Dendritic cell treated with granulocyte-macrophage colony-stimulating factor and Interleukin-4, amounts not matched to agents 40 ng/mL and 50 ng/mL, for 4 days (primary cell): Measurements from ENCODE around the gene CEP83.

Source experiments
- H3K27ac Mint-ChIP-seq: one replicate; pipeline ENCODE4 v1.8.0; 2022; ENCODE audit warnings: mild to moderate bottlenecking, mixed read lengths
- H3K27me3 Mint-ChIP-seq: one replicate; pipeline ENCODE4 v1.8.0; 2022; ENCODE audit warnings: mild to moderate bottlenecking, mixed read lengths
- H3K36me3 Mint-ChIP-seq: one replicate; pipeline ENCODE4 v1.8.0; 2022; ENCODE audit warnings: low read depth, mixed read lengths
- H3K4me1 Mint-ChIP-seq: one replicate; pipeline ENCODE4 v1.8.0; 2022; ENCODE audit warnings: low read depth, mixed read lengths
- H3K4me3 Mint-ChIP-seq: one replicate; pipeline ENCODE4 v1.8.0; 2022; ENCODE audit warnings: mild to moderate bottlenecking, moderate library complexity, mixed read lengths
- H3K9me3 Mint-ChIP-seq: one replicate; pipeline ENCODE4 v1.8.0; 2022; ENCODE audit warnings: mixed read lengths
- intact Hi-C: fragments of 100-400 bp; cut with micrococcal nuclease; formaldehyde crosslinking; loops from one replicate; pipeline ENCODE4 v1.15.0; 2022

CEP83 gene, protein sequence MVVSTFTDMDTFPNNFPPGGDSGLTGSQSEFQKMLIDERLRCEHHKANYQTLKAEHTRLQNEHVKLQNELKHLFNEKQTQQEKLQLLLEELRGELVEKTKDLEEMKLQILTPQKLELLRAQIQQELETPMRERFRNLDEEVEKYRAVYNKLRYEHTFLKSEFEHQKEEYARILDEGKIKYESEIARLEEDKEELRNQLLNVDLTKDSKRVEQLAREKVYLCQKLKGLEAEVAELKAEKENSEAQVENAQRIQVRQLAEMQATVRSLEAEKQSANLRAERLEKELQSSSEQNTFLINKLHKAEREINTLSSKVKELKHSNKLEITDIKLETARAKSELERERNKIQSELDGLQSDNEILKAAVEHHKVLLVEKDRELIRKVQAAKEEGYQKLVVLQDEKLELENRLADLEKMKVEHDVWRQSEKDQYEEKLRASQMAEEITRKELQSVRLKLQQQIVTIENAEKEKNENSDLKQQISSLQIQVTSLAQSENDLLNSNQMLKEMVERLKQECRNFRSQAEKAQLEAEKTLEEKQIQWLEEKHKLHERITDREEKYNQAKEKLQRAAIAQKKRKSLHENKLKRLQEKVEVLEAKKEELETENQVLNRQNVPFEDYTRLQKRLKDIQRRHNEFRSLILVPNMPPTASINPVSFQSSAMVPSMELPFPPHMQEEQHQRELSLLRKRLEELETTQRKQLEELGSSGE

DNA sequence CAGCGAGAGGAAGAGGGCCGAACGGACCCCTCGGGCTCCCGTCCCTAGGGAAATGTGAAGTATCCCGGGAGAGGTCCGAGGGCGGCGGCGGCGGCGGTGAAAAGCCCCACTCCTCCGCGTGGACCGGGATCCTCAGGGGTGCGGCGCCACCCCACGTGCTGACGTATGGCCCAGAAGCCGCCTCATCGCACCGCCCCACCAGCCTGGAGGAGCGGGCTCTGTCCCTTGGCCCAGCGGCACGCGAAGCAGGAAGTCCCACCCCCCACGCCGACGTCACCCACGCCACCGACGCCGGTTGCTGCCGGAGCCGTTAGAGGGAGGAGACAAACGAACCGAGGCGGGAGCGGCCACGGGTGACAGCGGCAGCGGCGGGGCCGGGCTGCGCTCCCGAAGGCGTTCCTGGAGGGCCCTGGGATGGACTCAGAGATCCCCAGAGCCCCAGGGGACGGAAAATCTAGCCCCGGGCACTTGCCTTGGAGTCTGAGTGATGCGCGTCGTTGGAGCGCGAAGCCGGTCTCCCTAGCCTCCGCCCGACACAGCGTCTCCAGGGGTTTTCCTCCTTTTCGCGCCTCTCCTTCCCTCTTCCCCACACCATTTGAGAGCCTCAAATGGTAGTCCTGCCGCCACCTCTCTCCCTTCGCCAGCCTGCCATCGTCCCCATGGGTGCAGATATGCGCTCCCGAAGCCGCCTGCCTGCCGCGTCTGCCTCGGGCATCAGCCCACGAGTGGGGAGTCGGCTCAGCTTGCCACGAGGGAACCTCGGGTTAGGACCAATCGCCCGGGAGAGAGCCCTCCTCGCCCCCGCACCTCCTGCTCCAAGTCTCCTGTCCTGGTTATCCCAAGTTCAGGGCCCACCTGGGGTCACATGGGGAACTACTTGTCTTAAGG, at the start of gene CEP83:
Gene CEP83, minus strand, starts transcription at position 140 of the 888 bp plus-strand sequence. CDS start 47,377 bp downstream, outside the sequence.
- intact Hi-C loops, result no loop called here

DNA sequence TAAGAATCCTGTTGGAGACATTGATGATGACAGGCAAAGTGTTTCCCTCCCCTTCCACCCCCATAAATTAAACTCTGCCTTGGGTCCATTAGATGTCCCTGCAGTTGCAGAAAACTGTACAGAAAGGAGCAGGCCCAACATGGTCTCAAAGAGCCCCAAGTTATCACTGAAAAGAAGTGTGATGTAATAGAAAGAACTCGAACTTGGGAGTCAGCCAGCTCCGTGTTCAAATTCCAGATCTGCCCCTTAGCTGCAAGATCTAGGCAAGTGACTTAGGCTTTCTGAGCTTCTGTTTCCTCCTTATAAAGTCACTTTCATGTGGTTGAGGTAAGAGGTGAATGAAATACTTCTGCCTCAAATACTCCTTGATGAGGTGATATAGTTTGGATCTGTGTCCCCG, 49.6 kb upstream of the CEP83 start:
- no peaks in the 10 kb centered on the region for H3K9me3 Mint-ChIP-seq
- no peaks in the 10 kb centered on the region for H3K36me3 Mint-ChIP-seq
- intact Hi-C loops, result no loop called here
- no peak overlapping the region for H3K4me3 Mint-ChIP-seq
- no peak overlapping the region for H3K27ac Mint-ChIP-seq
- no peaks in the 10 kb centered on the region for H3K4me1 Mint-ChIP-seq
- no peaks in the 10 kb centered on the region for H3K27me3 Mint-ChIP-seq

More for the DNA sequence above, at the start of gene CEP83:
- H3K27ac Mint-ChIP-seq, result peak within 1 kb of the TSS; percentile 88
- H3K36me3 Mint-ChIP-seq, result peaks cover 7% of the 10 kb centered on the region
- H3K27me3 Mint-ChIP-seq, result peaks cover 2% of the 10 kb centered on the region
- H3K4me1 Mint-ChIP-seq, result peaks cover 8% of the 10 kb centered on the region
- H3K9me3 Mint-ChIP-seq, result no peaks in the 10 kb centered on the region
- H3K4me3 Mint-ChIP-seq, result peak within 1 kb of the TSS; percentile 97

DNA sequence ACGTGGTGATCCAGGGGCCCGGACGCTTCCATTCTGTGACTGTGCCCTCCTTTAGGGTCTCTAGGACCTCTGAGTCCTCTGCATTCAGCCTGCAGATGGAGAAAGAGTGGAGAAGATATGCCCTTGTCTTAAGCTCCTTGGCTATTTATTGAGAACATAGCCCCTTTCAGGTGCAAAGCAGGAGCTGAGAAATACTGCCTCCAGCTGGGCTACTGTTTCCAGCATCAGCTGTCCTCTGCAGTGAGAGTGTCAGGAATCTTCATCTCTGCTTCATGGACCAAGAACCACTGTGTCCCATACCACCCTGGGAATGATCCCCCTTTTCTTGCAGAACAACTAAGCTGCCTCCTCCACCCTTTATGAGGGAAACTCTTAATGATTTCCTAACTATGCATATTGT, 47.8 kb upstream of the CEP83 start:
- intact Hi-C loops, result no loop called here
- H3K9me3 Mint-ChIP-seq, result peaks cover 6% of the 10 kb centered on the region
- peaks cover 2% of the 10 kb centered on the region for H3K27me3 Mint-ChIP-seq
- H3K4me1 Mint-ChIP-seq, result no peaks in the 10 kb centered on the region
- no peak overlapping the region for H3K27ac Mint-ChIP-seq
- H3K36me3 Mint-ChIP-seq, result no peaks in the 10 kb centered on the region
- H3K4me3 Mint-ChIP-seq, result no peak overlapping the region

DNA sequence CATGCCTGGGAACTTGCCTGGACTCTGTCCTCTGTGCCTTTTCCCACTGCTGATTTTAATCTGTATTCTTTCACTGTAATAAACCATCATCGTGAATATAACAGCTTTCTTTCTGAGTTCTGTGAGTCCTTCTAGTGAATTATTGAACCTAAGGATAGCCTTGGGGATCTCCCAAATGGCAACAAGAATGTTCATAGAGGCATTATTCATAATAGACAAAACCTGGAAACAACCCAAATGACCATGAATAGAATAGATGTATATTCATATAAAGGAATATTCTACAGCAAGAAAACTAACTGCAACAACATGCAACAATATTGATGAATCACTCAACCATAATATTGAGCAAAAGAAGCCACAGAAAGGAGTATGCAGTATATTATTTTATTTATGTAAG, 44.7 kb upstream of the CEP83 start:
- peaks cover 9% of the 10 kb centered on the region for H3K9me3 Mint-ChIP-seq
- intact Hi-C loops, result no loop called here
- H3K36me3 Mint-ChIP-seq, result no peaks in the 10 kb centered on the region
- H3K4me1 Mint-ChIP-seq, result no peaks in the 10 kb centered on the region
- no peak overlapping the region for H3K4me3 Mint-ChIP-seq
- no peak overlapping the region for H3K27ac Mint-ChIP-seq
- peaks cover 2% of the 10 kb centered on the region for H3K27me3 Mint-ChIP-seq

DNA sequence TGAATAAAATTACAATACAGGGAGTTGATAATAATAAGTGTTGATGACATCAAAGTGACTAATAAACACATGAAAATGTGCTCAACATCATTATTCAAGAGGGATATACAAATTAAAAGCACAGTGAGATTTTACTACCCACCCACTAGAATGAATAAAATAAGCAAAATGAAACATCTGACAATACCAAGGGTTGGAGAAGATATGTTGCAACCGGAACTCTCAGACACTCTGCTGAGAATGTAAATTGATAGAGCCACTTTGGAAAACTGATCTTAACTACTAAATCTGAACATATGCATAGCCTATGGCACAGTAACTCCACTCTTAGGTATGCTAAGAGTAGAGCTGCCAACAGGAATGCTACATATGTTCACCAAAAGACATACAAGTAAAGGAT, 44.0 kb upstream of the CEP83 start:
- no peaks in the 10 kb centered on the region for H3K36me3 Mint-ChIP-seq
- H3K27ac Mint-ChIP-seq, result no peak overlapping the region
- peaks cover 9% of the 10 kb centered on the region for H3K9me3 Mint-ChIP-seq
- no peaks in the 10 kb centered on the region for H3K4me1 Mint-ChIP-seq
- H3K27me3 Mint-ChIP-seq, result peaks cover 2% of the 10 kb centered on the region
- intact Hi-C loops, result no loop called here
- H3K4me3 Mint-ChIP-seq, result no peak overlapping the region

DNA sequence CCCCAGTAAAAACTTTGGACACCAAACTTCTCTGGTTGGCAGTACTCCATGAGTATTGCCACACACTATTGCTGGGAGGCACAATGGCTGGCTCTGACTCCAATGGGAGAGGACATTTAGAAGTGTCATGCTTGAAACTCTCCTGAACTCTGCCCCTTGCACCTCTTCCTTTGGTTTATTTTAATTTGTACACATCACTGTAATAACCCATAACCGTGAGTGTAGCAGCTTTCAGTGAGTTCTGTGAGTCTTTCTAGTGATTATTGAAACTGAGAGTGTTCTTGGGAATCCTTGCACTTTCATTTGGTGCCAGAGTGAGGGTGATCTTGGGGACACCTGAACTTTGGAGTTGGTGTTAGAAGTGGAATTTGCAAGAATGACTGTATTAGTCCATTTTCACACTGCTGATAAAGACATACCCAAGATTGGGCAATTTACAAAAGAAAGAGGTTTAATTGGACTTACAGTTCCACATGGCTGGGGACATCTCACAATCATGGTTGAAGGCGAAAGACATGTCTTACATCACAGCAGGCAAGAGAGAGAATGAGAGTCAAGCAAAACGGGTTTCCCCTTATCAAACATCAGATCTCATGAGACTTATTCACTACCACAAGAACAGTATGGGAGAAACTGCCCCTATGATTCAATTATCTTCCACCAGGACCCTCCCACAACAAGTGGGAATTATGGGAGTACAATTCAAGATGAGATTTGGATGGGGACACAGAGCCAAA, 41.3 kb upstream of the CEP83 start:
- no peak overlapping the region for H3K4me3 Mint-ChIP-seq
- no peaks in the 10 kb centered on the region for H3K36me3 Mint-ChIP-seq
- H3K4me1 Mint-ChIP-seq, result no peaks in the 10 kb centered on the region
- peaks cover 2% of the 10 kb centered on the region for H3K27me3 Mint-ChIP-seq
- no peak overlapping the region for H3K27ac Mint-ChIP-seq
- peaks cover 9% of the 10 kb centered on the region for H3K9me3 Mint-ChIP-seq
- intact Hi-C loops, result no loop called here

DNA sequence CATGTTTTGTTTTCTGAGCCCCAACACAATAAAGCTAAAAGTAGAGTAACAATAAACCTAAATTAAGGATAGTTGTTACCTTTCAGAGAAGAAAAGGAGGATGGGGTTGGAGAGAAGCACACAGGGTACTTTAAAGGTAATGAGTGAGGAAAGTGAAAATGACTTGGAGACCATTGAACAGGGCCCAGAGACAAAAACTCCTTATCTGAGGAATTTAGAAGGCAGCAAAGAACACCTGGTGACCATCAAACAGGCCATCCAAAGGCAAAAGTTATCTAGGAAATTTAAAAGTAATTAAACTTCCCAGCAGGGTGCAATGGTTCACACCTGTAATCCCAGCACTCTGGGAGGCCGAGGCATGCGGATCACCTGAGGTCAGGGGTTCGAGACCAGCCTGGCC, 39.0 kb upstream of the CEP83 start:
- Mint-ChIP-seq H3K4me3 (no peak overlapping the region), H3K4me1 (no peaks in the 10 kb centered on the region)

DNA sequence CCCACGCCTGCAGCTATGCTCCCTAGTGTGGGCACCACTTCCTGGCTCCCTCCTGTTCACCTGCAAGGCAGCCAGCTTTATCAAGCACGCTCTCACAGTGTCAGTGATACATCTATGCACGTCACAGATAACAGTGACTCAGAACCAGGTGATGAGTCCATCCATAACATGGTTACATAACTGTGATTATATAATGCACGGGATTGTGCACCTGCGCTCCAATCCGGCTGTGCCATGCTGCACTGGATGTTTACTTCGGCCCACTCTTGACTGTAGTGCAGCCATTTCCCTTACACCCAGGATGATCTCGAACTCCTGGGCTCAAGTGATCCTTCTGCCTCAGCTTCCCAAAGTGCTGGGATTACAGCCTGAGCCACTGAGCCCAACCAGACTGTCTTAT, 38.4 kb upstream of the CEP83 start:
- Mint-ChIP-seq H3K27me3 (no peaks in the 10 kb centered on the region), H3K27ac (no peak overlapping the region), H3K36me3 (no peaks in the 10 kb centered on the region), H3K9me3 (peaks cover 9% of the 10 kb centered on the region), H3K4me3 (no peak overlapping the region), H3K4me1 (no peaks in the 10 kb centered on the region)
- intact Hi-C loops, result no loop called here

More for the DNA sequence above, 39.0 kb upstream of the CEP83 start:
- intact Hi-C loops, result no loop called here
- Mint-ChIP-seq H3K27me3 (no peaks in the 10 kb centered on the region), H3K36me3 (no peaks in the 10 kb centered on the region), H3K9me3 (peaks cover 9% of the 10 kb centered on the region), H3K27ac (no peak overlapping the region)

DNA sequence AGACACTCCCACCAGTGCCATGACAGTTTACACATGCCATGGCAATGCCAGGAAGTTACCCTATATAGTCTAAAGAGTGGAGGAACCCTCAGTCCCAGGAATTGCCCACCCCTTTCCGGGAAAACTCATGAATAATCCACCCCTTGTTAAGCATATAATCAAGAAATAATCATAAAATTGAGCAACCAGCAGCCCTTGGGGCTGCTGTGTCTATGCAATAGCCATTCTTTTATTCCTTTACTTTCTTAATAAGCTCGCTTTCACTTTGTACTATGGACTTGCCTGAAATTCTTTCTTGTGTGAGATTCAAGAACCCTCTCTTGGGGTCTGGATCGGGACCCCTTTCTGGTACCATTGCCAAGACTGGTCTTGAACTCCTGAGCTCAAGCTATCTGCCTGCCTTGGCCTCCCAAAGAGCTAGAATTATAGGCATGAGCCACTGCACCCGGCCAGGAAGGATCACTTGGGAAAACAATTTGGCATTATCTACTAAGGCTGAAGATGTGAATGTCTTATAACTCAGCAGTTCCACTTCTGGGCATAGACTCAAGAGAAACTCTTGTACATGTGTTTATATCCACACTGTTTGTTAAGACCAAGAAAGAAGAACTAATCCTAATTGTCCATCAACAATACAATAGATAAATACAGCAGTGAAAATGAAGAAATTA, 35.9 kb upstream of the CEP83 start:
- no peaks in the 10 kb centered on the region for H3K9me3 Mint-ChIP-seq

DNA sequence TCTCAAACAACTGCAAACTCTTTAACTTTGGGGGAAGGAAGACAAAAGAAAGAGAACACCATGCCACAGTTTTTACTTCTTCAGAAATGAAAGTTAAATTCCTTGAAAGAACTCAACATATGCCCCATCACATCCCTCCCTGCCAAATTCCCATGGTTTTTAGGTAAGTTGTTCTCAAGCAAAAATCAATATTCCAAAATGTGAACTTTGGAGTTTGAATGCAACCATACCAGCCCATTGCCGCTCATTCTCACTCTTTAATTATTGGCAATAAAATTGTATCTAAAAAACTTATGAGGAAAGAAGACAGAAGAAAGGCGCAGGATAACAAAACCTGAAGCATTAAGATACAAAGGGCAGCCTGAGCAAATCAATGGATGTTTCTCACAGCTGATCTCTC, 31.8 kb upstream of the CEP83 start:
- H3K4me1 Mint-ChIP-seq, result peaks cover 7% of the 10 kb centered on the region
- no peaks in the 10 kb centered on the region for H3K27me3 Mint-ChIP-seq
- H3K4me3 Mint-ChIP-seq, result no peak overlapping the region
- no peak overlapping the region for H3K27ac Mint-ChIP-seq
- H3K36me3 Mint-ChIP-seq, result no peaks in the 10 kb centered on the region
- no peaks in the 10 kb centered on the region for H3K9me3 Mint-ChIP-seq
- intact Hi-C loops, result no loop called here

More for the DNA sequence above, 35.9 kb upstream of the CEP83 start:
- intact Hi-C loops, result no loop called here
- Mint-ChIP-seq H3K4me3 (no peak overlapping the region), H3K4me1 (no peaks in the 10 kb centered on the region), H3K36me3 (no peaks in the 10 kb centered on the region), H3K27ac (no peak overlapping the region), H3K27me3 (no peaks in the 10 kb centered on the region)

DNA sequence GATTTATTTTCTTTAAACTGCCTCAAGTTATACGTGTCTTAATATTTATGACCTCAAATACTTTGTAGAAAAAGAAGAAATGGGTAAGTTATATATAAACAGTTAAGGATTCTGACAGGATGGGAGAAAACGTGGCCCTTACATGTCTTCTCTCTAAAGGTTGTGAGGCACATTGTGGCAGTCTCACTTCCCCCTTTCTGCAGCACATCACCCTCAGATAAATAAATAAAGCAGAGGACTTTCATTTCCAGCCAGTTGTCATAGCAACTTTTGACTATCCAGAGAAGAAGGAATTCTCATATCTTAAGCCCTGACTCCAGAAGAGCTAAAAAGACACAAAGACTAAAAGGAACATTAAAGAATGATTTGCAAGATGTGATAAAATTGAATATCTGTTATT, 28.8 kb upstream of the CEP83 start:
- Mint-ChIP-seq H3K36me3 (no peaks in the 10 kb centered on the region), H3K4me3 (no peak overlapping the region), H3K27ac (no peak overlapping the region), H3K9me3 (no peaks in the 10 kb centered on the region), H3K27me3 (no peaks in the 10 kb centered on the region), H3K4me1 (peaks cover 7% of the 10 kb centered on the region)
- intact Hi-C loops, result no loop called here

DNA sequence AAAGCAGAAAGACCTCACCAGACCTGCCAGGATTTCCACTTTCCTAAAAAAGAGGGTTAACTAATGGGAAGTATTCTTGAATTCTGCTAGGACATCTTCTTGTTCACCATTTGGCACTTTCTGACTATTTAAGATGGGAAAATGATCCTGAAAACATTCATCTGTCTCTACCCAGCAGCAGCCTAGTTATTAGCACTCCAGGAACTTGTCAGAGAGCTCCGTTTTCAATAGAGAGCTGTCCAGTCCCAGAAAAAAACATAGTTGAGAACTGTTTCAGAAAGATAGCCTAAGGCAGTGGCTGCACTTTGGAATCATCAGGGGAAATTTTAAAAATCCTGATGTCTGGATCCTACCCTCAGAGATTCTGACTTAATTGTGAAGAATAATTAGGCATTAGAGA, 22.1 kb upstream of the CEP83 start:
- Mint-ChIP-seq H3K36me3 (no peaks in the 10 kb centered on the region), H3K27ac (no peak overlapping the region), H3K4me1 (no peaks in the 10 kb centered on the region), H3K9me3 (no peaks in the 10 kb centered on the region), H3K4me3 (no peak overlapping the region), H3K27me3 (no peaks in the 10 kb centered on the region)
- intact Hi-C loops, result no loop called here

DNA sequence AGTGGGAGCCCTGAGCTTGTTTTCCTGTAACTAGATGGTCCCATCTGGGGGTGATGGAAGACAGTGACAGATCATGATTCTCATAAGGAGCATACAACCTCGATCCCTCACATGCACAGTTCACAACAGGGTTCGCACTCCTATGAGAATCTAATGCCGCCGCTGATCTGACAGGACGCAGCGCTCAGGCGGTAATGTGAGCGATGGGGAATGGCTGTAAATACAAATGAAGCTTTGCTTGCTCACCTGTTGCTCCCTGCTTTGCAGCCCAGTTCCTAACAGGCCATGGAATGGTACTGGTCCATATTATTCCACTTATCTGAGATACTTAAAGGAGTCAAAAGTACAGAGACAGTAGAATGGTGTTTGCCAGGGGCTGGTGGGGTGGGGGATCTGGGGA, 9.9 kb upstream of the CEP83 start:
- Mint-ChIP-seq H3K9me3 (no peaks in the 10 kb centered on the region), H3K4me3 (no peak overlapping the region), H3K4me1 (peaks cover 8% of the 10 kb centered on the region), H3K36me3 (no peaks in the 10 kb centered on the region), H3K27ac (no peak overlapping the region), H3K27me3 (peaks cover 3% of the 10 kb centered on the region)
- intact Hi-C loops, result no loop called here
